Measurements from ENCODE around the gene MIDN. TPM values are rescaled to one million over a fixed set of nuclear protein-coding genes. Genes with fewer than 3 reads are reported as not detected.

The MIDN gene
- total RNA-seq, 1 donor from 2014 or later = 103 TPM

- H3K4me1 Mint-ChIP-seq (ENCODE audit: unreplicated experiment) = peaks cover 24% of the 10 kb centered on the region
- TF ChIP-seq, protein P1, sequence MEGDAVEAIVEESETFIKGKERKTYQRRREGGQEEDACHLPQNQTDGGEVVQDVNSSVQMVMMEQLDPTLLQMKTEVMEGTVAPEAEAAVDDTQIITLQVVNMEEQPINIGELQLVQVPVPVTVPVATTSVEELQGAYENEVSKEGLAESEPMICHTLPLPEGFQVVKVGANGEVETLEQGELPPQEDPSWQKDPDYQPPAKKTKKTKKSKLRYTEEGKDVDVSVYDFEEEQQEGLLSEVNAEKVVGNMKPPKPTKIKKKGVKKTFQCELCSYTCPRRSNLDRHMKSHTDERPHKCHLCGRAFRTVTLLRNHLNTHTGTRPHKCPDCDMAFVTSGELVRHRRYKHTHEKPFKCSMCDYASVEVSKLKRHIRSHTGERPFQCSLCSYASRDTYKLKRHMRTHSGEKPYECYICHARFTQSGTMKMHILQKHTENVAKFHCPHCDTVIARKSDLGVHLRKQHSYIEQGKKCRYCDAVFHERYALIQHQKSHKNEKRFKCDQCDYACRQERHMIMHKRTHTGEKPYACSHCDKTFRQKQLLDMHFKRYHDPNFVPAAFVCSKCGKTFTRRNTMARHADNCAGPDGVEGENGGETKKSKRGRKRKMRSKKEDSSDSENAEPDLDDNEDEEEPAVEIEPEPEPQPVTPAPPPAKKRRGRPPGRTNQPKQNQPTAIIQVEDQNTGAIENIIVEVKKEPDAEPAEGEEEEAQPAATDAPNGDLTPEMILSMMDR (IDR thresholded peaks at IDR 0.05) = no peak
- no peaks in the 10 kb centered on the region for H3K27me3 Mint-ChIP-seq (ENCODE audit: unreplicated experiment)
- no peak for DNase-seq (ENCODE audit: extremely low spot score, unreplicated experiment)
- H3K9me3 Mint-ChIP-seq (ENCODE audit: unreplicated experiment) = no peaks in the 10 kb centered on the region
- H3K36me3 Mint-ChIP-seq (ENCODE audit: unreplicated experiment) = peaks cover 8% of the 10 kb centered on the region
- no peak overlapping the region for H3K27ac Mint-ChIP-seq (ENCODE audit: unreplicated experiment)
- H3K4me3 Mint-ChIP-seq (ENCODE audit: unreplicated experiment) = no peak overlapping the region
These were observed 640 bp upstream of the MIDN start for GRCh38 chr19:1247748-1248138.

DNA sequence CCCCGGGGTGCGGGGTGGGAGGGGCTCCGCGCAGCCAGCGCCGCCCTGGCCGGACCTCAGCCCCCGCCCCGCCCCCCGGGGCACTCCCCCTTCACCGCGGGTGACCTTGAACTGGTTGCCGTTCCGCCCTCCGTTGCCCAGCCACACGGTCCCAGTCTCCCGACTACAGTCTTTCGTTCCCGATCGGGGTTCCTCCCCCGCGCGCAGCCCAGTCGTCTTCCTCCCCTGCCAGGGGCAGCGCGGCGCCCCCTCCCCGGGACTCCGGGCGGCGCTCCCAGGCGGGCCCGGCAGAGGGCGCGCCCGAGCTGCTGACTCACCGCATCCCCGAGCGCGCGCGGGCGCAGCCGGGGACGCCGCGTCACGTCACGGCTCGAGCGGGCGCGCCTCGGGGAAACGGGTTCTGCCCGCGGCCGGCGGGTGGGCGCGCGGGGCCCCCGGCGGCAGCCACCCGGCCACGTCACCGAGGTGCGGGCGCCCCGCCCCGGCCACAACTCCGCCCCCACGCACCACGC is 459 bp downstream of the MIDN start:
- Mint-ChIP-seq H3K27me3 (ENCODE audit: unreplicated experiment) (no peaks in the 10 kb centered on the region), H3K9me3 (ENCODE audit: unreplicated experiment) (no peaks in the 10 kb centered on the region), H3K4me3 (ENCODE audit: unreplicated experiment) (peak overlapping the region; percentile 79), H3K27ac (ENCODE audit: unreplicated experiment) (peak overlapping the region; percentile 86), H3K36me3 (ENCODE audit: unreplicated experiment) (peaks cover 8% of the 10 kb centered on the region), H3K4me1 (ENCODE audit: unreplicated experiment) (peaks cover 25% of the 10 kb centered on the region)
- TF ChIP-seq, protein P1 (IDR thresholded peaks at IDR 0.05) = peak; percentile 85
- DNase-seq (ENCODE audit: extremely low spot score, unreplicated experiment) = peak; percentile 96

GRCh38 chr19:1249298-1249989 is 1.1 kb downstream of the MIDN start:
- Mint-ChIP-seq H3K27me3 (ENCODE audit: unreplicated experiment) (no peaks in the 10 kb centered on the region), H3K27ac (ENCODE audit: unreplicated experiment) (peak overlapping the region; percentile 41), H3K4me3 (ENCODE audit: unreplicated experiment) (peak overlapping the region; percentile 65), H3K36me3 (ENCODE audit: unreplicated experiment) (peaks cover 8% of the 10 kb centered on the region), H3K9me3 (ENCODE audit: unreplicated experiment) (no peaks in the 10 kb centered on the region), H3K4me1 (ENCODE audit: unreplicated experiment) (peaks cover 24% of the 10 kb centered on the region)
- peak; percentile 98 for DNase-seq (ENCODE audit: extremely low spot score, unreplicated experiment)
- TF ChIP-seq, protein P1 (IDR thresholded peaks at IDR 0.05) = no peak

DNA sequence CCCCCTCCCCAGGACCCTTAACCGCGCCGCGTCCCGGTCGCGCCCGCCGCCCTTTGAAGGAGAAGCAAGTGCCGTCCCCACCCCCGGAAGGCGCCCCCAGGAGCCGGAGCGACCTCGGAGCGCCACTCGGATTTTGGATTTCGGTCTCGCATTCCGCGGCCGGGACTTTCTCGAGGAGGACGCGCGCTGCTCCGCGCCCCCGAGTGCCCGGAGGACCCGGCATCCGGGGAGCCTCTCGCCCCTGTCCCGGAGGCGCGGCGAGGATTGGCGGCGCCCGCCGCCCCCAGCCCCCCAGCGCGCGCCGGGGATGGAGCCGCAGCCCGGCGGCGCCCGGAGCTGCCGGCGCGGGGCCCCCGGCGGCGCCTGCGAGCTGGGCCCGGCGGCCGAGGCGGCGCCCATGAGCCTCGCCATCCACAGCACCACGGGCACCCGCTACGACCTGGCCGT is 1.6 kb downstream of the MIDN start:
- peak overlapping the region; percentile 65 for H3K4me3 Mint-ChIP-seq (ENCODE audit: unreplicated experiment)
- H3K27ac Mint-ChIP-seq (ENCODE audit: unreplicated experiment) = no peak overlapping the region
- H3K27me3 Mint-ChIP-seq (ENCODE audit: unreplicated experiment) = no peaks in the 10 kb centered on the region
- no peak for DNase-seq (ENCODE audit: extremely low spot score, unreplicated experiment)
- TF ChIP-seq, protein P1 (IDR thresholded peaks at IDR 0.05) = no peak
- H3K36me3 Mint-ChIP-seq (ENCODE audit: unreplicated experiment) = peaks cover 12% of the 10 kb centered on the region
- peaks cover 26% of the 10 kb centered on the region for H3K4me1 Mint-ChIP-seq (ENCODE audit: unreplicated experiment)
- no peaks in the 10 kb centered on the region for H3K9me3 Mint-ChIP-seq (ENCODE audit: unreplicated experiment)

- H3K36me3 Mint-ChIP-seq (ENCODE audit: unreplicated experiment) = peaks cover 15% of the 10 kb centered on the region
- H3K4me1 Mint-ChIP-seq (ENCODE audit: unreplicated experiment) = peaks cover 31% of the 10 kb centered on the region
- H3K4me3 Mint-ChIP-seq (ENCODE audit: unreplicated experiment) = peak overlapping the region; percentile 91
- no peak for DNase-seq (ENCODE audit: extremely low spot score, unreplicated experiment)
- TF ChIP-seq, protein P1 (IDR thresholded peaks at IDR 0.05) = no peak
- no peaks in the 10 kb centered on the region for H3K9me3 Mint-ChIP-seq (ENCODE audit: unreplicated experiment)
- no peaks in the 10 kb centered on the region for H3K27me3 Mint-ChIP-seq (ENCODE audit: unreplicated experiment)
- peak overlapping the region; percentile 94 for H3K27ac Mint-ChIP-seq (ENCODE audit: unreplicated experiment)
These were observed 2.3 kb downstream of the MIDN start for GRCh38 chr19:1250437-1251260.

Data from osteocyte (in vitro differentiated cells).